IMR-90 (cell line): ENCODE measurements around the gene PRMT5. TPM values are rescaled to one million over a fixed set of nuclear protein-coding genes. Genes with fewer than 3 reads are reported as not detected.

Experiments
- ATAC-seq: fragments of 200-7000 bp; cut with Tn5 transposase; 2 replicates; pipeline ENCODE4 v1.9.1; 2020; ENCODE audit warnings: low read depth, mild to moderate bottlenecking, moderate library complexity
- BruUV-seq: library from RNA; stranded (reverse); fragments of 400-500 nt; replicated peaks from 2 replicates; lab custom pipeline; 2021; lab: Mats Ljungman, UMichigan
- CTCF ChIA-PET: fragments of 300-600 bp; formaldehyde crosslinking; extraction: SDS; loops from one replicate; lab custom pipeline; 2021; ENCODE audit warnings: antibody characterized with exemption; lab: Yijun Ruan, JAX
- POLR2A ChIA-PET: fragments of 300-600 bp; sonication (Branson Sonifier 250); formaldehyde crosslinking; loops from one replicate; lab custom pipeline; 2022; ENCODE audit warnings: antibody characterized with exemption; ENCODE audit not compliant: unreplicated experiment; lab: Charles Lee
- DNase-seq: peaks from one replicate; pipeline ENCODE4 v3.0.0; 2013
- H2AFZ ChIP-seq: replicated peaks from 2 replicates; pipeline ENCODE3; 2013; ENCODE audit warnings: low read length, mild to moderate bottlenecking; ENCODE audit not compliant: poor library complexity
- H2AK5ac ChIP-seq: 2 replicates; pipeline ENCODE4 v1.6.1; 2013; ENCODE audit warnings: low read depth, low read length, inconsistent platforms
- H2AK9ac ChIP-seq: replicated peaks from 2 replicates; pipeline ENCODE3; 2013; ENCODE audit warnings: mild to moderate bottlenecking, low read depth, low read length, moderate library complexity; ENCODE audit not compliant: poor library complexity
- H2BK120ac ChIP-seq: 2 replicates; pipeline ENCODE4 v1.6.1; 2013; ENCODE audit warnings: low read depth, low read length, inconsistent platforms
- H2BK15ac ChIP-seq: 3 replicates; pipeline ENCODE4 v1.6.1; 2013; ENCODE audit warnings: low read depth, low read length, inconsistent platforms
- H2BK20ac ChIP-seq: 2 replicates; pipeline ENCODE4 v1.6.1; 2013; ENCODE audit warnings: low read depth, mild to moderate bottlenecking, inconsistent platforms, low read length, moderate library complexity
- H2BK5ac ChIP-seq: 2 replicates; pipeline ENCODE4 v1.6.1; 2013; ENCODE audit warnings: mild to moderate bottlenecking, low read depth, low read length, inconsistent platforms; ENCODE audit not compliant: poor library complexity, severe bottlenecking
- H3K14ac ChIP-seq: replicated peaks from 2 replicates; pipeline ENCODE4 v1.6.1; 2013; ENCODE audit warnings: low read depth, low read length, inconsistent platforms
- H3K18ac ChIP-seq: 2 replicates; pipeline ENCODE4 v1.6.1; 2013; ENCODE audit warnings: low read depth, low read length, control low read depth
- H3K23ac ChIP-seq: 2 replicates; pipeline ENCODE4 v1.6.1; 2013; ENCODE audit warnings: low read depth, low read length, inconsistent platforms
- H3K27ac ChIP-seq: 2 replicates; pipeline ENCODE4 v1.5.1; 2013; ENCODE audit warnings: mild to moderate bottlenecking, control low read depth, low read length; ENCODE audit not compliant: insufficient read depth
- H3K27me3 ChIP-seq: 2 replicates; pipeline ENCODE4 v1.6.1; 2013; ENCODE audit warnings: low read length; ENCODE audit not compliant: control insufficient read depth, insufficient read depth
- H3K36me3 ChIP-seq: 2 replicates; pipeline ENCODE4 v1.6.1; 2013; ENCODE audit warnings: low read length, mixed read lengths; ENCODE audit not compliant: control insufficient read depth, insufficient read depth
- H3K4ac ChIP-seq: 2 replicates; pipeline ENCODE4 v1.6.1; 2013; ENCODE audit warnings: low read depth, low read length, inconsistent platforms
- H3K4me1 ChIP-seq: 2 replicates; pipeline ENCODE4 v1.6.1; 2013; ENCODE audit warnings: low read length, mixed read lengths; ENCODE audit not compliant: control insufficient read depth, insufficient read depth
- H3K4me2 ChIP-seq: 2 replicates; pipeline ENCODE4 v1.6.1; 2013; ENCODE audit warnings: low read depth, mild to moderate bottlenecking, control low read depth, low read length, moderate library complexity
- H3K4me3 ChIP-seq: 2 replicates; pipeline ENCODE4 v1.5.1; 2013; ENCODE audit warnings: low read depth, mild to moderate bottlenecking, control low read depth, low read length, moderate library complexity; ENCODE audit not compliant: insufficient read depth
- H3K56ac ChIP-seq: 2 replicates; pipeline ENCODE4 v1.6.1; 2013; ENCODE audit warnings: low read length, inconsistent platforms; ENCODE audit not compliant: insufficient read depth; ENCODE audit errors: extremely low read depth
- H3K79me1 ChIP-seq, 2 experiments: 2 replicates each; pipeline ENCODE4 v1.6.1; 2013; ENCODE audit warnings: low read length in 2 of 2, inconsistent platforms in 1 of 2, low read depth in 1 of 2
- H3K9ac ChIP-seq: 2 replicates; pipeline ENCODE4 v1.6.1; 2013; ENCODE audit warnings: low read depth, low read length, control low read depth
- H3K9me1 ChIP-seq: 2 replicates; pipeline ENCODE4 v1.6.1; 2013; ENCODE audit warnings: low read length, inconsistent platforms; ENCODE audit not compliant: insufficient read depth
- H3K9me3 ChIP-seq: 2 replicates; pipeline ENCODE4 v1.6.1; 2013; ENCODE audit warnings: low read length; ENCODE audit not compliant: control insufficient read depth, insufficient read depth
- H4K20me1 ChIP-seq: 2 replicates; pipeline ENCODE4 v1.6.1; 2013; ENCODE audit warnings: low read length, inconsistent platforms; ENCODE audit not compliant: insufficient read depth
- H4K5ac ChIP-seq: 2 replicates; pipeline ENCODE4 v1.6.1; 2013; ENCODE audit warnings: mild to moderate bottlenecking, low read depth, low read length, control low read depth
- H4K8ac ChIP-seq, 2 experiments: 2 replicates each; pipeline ENCODE4 v1.6.1; 2013; ENCODE audit warnings: low read depth in 2 of 2, low read length in 2 of 2, control low read depth in 1 of 2, inconsistent platforms in 1 of 2
- H4K91ac ChIP-seq: 2 replicates; pipeline ENCODE4 v1.6.1; 2013; ENCODE audit warnings: low read depth, low read length, inconsistent platforms; ENCODE audit not compliant: insufficient read depth
- BHLHE40 ChIP-seq: fragments of 150-350 bp; IDR thresholded peaks from 2 replicates; pipeline ENCODE4 v1.6.1; 2016; ENCODE audit warnings: mild to moderate bottlenecking, low read depth, low read length
- CEBPB ChIP-seq: IDR thresholded peaks from 2 replicates; pipeline ENCODE4 v1.6.1; 2012; ENCODE audit warnings: low read depth, low read length, improper control_type of control experiment
- CHD1 ChIP-seq: IDR thresholded peaks from 2 replicates; pipeline ENCODE4 v1.6.1; 2012; ENCODE audit warnings: low read depth, low read length, improper control_type of control experiment
- CTCF ChIP-seq: conservative IDR thresholded peaks from 2 replicates; pipeline ENCODE4 v1.5.1; 2012; ENCODE audit warnings: mild to moderate bottlenecking, low read depth, low read length, improper control_type of control experiment
- ELK1 ChIP-seq: fragments of 150-350 bp; IDR thresholded peaks from 2 replicates; pipeline ENCODE4 v1.6.1; 2016; ENCODE audit warnings: low read depth, mild to moderate bottlenecking, low read length, moderate library complexity, borderline replicate concordance
- FOS ChIP-seq: fragments of 150-350 bp; IDR thresholded peaks from 2 replicates; pipeline ENCODE4 v1.6.1; 2016; ENCODE audit warnings: low read depth, low read length
- MAFK ChIP-seq: IDR thresholded peaks from 2 replicates; pipeline ENCODE4 v1.6.1; 2012; ENCODE audit warnings: low read depth, low read length, improper control_type of control experiment
- MAZ ChIP-seq: IDR thresholded peaks from 2 replicates; pipeline ENCODE4 v1.6.1; 2012; ENCODE audit warnings: low read depth, mild to moderate bottlenecking, low read length, improper control_type of control experiment, moderate library complexity, borderline replicate concordance
- MXI1 ChIP-seq: IDR thresholded peaks from 2 replicates; pipeline ENCODE4 v1.6.1; 2012; ENCODE audit warnings: low read depth, mild to moderate bottlenecking, low read length, moderate library complexity, borderline replicate concordance
- NFE2L2 ChIP-seq: fragments of 150-350 bp; IDR thresholded peaks from 2 replicates; pipeline ENCODE4 v1.6.1; 2016; ENCODE audit warnings: low read depth, mild to moderate bottlenecking, low read length
- POLR2A ChIP-seq: IDR thresholded peaks from 2 replicates; pipeline ENCODE4 v1.6.1; 2012; ENCODE audit warnings: mild to moderate bottlenecking, low read depth, low read length
- RAD21 ChIP-seq: IDR thresholded peaks from 2 replicates; pipeline ENCODE4 v1.6.1; 2012; ENCODE audit warnings: low read length, improper control_type of control experiment
- RCOR1 ChIP-seq: IDR thresholded peaks from 2 replicates; pipeline ENCODE4 v1.6.1; 2012; ENCODE audit warnings: mild to moderate bottlenecking, low read length, improper control_type of control experiment; ENCODE audit not compliant: insufficient replicate concordance
- RFX5 ChIP-seq: IDR thresholded peaks from 2 replicates; pipeline ENCODE4 v1.8.0; 2012; ENCODE audit warnings: low read depth, mild to moderate bottlenecking, low read length, moderate library complexity
- SMC3 ChIP-seq: fragments of 150-350 bp; IDR thresholded peaks from 2 replicates; pipeline ENCODE4 v1.6.1; 2016; ENCODE audit warnings: low read depth, mild to moderate bottlenecking, antibody characterized with exemption, low read length, moderate library complexity
- USF2 ChIP-seq: fragments of 150-350 bp; IDR thresholded peaks from 2 replicates; pipeline ENCODE4 v1.6.1; 2017; ENCODE audit warnings: mild to moderate bottlenecking, antibody characterized with exemption, low read length, low read depth
- WGBS, 2 experiments: methylation state at CpG; one replicate each; pipeline versions ENCODE4 v1.1.5 to v1.1.7; 2013; ENCODE audit warnings: missing lambda C conversion rate in 2 of 2; ENCODE audit not compliant: insufficient read length in 1 of 2; ENCODE audit errors: extremely low coverage in 2 of 2; 5-methylcytosine and 5-hydroxymethylcytosine counted together
- dilution Hi-C: fragments of 300-500 bp; cut with HindIII; formaldehyde crosslinking; loops from one replicate; pipeline ENCODE4 v1.14.3; 2018; ENCODE audit warnings: low sequenced_read_pairs; ENCODE audit not compliant: unreplicated experiment
- in situ Hi-C: fragments of 300-500 bp; cut with MboI; formaldehyde crosslinking; loops from 3 replicates; pipeline ENCODE4 v1.14.3; 2019; ENCODE audit warnings: low sequenced_read_pairs, inconsistent platforms, mixed read lengths
- intact Hi-C: fragments of 100-400 bp; cut with micrococcal nuclease; formaldehyde crosslinking; loops from 2 replicates; pipeline ENCODE4 v1.10.0; 2022
- polyA plus RNA-seq, 3 experiments: library from polyadenylated mRNA; depleted of rRNA; stranded (reverse); fragments of >200 nt; gene quantifications; 2 replicates each; pipeline ENCODE4 v1.2.3, GENCODE V29; 2012; ENCODE audit warnings: low replicate concordance in 1 of 3
- total RNA-seq: library from RNA; depleted of rRNA; stranded (reverse); fragments of >200 nt; gene quantifications from 2 replicates; pipeline ENCODE4 v1.2.3, GENCODE V29; 2012

Gene PRMT5
- total and polyA plus RNA-seq, 2 of the 4 experiments (the other 2 are of a cell fraction), result 99.3 to 136 TPM

- no peak overlapping the region for H4K5ac ChIP-seq
- no peak overlapping the region for H2BK15ac ChIP-seq
- H3K27ac ChIP-seq, result no peak overlapping the region
- no peak overlapping the region for H4K8ac ChIP-seq
- H3K4me3 ChIP-seq, result no peak overlapping the region
- H3K4me2 ChIP-seq, result no peak overlapping the region
- no peak overlapping the region for H3K4ac ChIP-seq
- H3K27me3 ChIP-seq, result no peaks in the 10 kb centered on the region
- no peak overlapping the region for H2BK20ac ChIP-seq
- ATAC-seq (no peak), DNase-seq (no peak)
- in situ Hi-C loops (no loop called here), dilution Hi-C loops (no loop called here), intact Hi-C loops (no loop called here)
- H2BK120ac ChIP-seq, result no peak overlapping the region
- H3K23ac ChIP-seq, result no peak overlapping the region
- no peaks in the 10 kb centered on the region for H3K79me1 ChIP-seq
- no peak for TF ChIP-seq ELK1
- no peak for TF ChIP-seq RCOR1
- TF ChIP-seq RAD21, result no peak
- TF ChIP-seq NFE2L2, result no peak
- no peak for TF ChIP-seq RFX5
- TF ChIP-seq POLR2A, result no peak
- TF ChIP-seq USF2, result no peak
- TF ChIP-seq MAFK, result no peak
- no peak for TF ChIP-seq CTCF
- TF ChIP-seq MXI1, result no peak
- no peak for TF ChIP-seq FOS
- TF ChIP-seq SMC3, result no peak
- TF ChIP-seq CEBPB, result no peak
- no peak for TF ChIP-seq MAZ
- no peak for TF ChIP-seq BHLHE40
- no peak for TF ChIP-seq CHD1
- H4K20me1 ChIP-seq, result no peaks in the 10 kb centered on the region
- H2AK5ac ChIP-seq, result no peak overlapping the region
- H3K56ac ChIP-seq, result no peak overlapping the region
- no peaks in the 10 kb centered on the region for H3K36me3 ChIP-seq
- no peaks in the 10 kb centered on the region for H3K4me1 ChIP-seq
- H3K9me1 ChIP-seq, result no peaks in the 10 kb centered on the region; the same call in 1 of the 2 replicates
- BruUV-seq, result no TSS peak
- no peak overlapping the region for H3K18ac ChIP-seq
- H4K91ac ChIP-seq, result no peak overlapping the region
- ChIA-PET CTCF (interaction anchor here (0.6 to 1.3 kb wide), 3 partner anchors 51 to 244 kb away, joined by 3 to 6 read pairs (median 3); no protein-coding TSS in a partner anchor), POLR2A (no interaction called here)
- H2AFZ ChIP-seq, result no peak overlapping the region
- no peak overlapping the region for H2BK5ac ChIP-seq
- H3K14ac ChIP-seq, result no peak overlapping the region
- no CpG with 5 or more reads among the region's 1 CpG for WGBS, 2 experiments
- no peaks in the 10 kb centered on the region for H3K9me3 ChIP-seq
- no peak overlapping the region for H3K9ac ChIP-seq
- H2AK9ac ChIP-seq, result no peak overlapping the region
Observed at GRCh38 chr14:22935156-22935555, 6.0 kb upstream of the PRMT5 start.
